Measurements from ENCODE around the gene DMD.

DNA sequence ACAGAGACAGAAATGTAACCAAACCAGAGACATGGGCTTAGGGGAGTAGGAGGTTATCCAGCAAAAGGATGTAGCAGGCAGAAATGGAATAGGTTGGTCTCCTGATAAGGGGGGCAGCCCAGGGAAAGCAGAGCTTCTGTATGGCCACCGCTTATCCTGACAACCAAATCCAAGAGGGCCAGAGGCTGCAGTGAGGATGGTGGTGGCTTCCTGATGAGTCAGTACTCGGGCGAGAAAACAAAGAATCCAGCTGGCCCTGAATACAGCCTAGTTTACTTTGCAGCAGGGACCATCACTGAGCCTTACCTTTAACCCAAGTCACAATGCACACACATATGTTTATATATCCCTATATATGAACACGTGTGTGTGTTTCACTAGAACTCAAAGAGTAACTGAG lies 2009.8 kb downstream of the DMD start:
- TF ChIP-seq, protein P1, sequence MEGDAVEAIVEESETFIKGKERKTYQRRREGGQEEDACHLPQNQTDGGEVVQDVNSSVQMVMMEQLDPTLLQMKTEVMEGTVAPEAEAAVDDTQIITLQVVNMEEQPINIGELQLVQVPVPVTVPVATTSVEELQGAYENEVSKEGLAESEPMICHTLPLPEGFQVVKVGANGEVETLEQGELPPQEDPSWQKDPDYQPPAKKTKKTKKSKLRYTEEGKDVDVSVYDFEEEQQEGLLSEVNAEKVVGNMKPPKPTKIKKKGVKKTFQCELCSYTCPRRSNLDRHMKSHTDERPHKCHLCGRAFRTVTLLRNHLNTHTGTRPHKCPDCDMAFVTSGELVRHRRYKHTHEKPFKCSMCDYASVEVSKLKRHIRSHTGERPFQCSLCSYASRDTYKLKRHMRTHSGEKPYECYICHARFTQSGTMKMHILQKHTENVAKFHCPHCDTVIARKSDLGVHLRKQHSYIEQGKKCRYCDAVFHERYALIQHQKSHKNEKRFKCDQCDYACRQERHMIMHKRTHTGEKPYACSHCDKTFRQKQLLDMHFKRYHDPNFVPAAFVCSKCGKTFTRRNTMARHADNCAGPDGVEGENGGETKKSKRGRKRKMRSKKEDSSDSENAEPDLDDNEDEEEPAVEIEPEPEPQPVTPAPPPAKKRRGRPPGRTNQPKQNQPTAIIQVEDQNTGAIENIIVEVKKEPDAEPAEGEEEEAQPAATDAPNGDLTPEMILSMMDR (conservative IDR thresholded peaks at IDR 0.05): no peak
- TF ChIP-seq EZH2 (IDR thresholded peaks at IDR 0.05; ENCODE audit: low read depth): no peak
